GM23338 (cell line): ENCODE results near the gene CD99L2. TPM values are rescaled to one million over a fixed set of nuclear protein-coding genes. Genes with fewer than 3 reads are reported as not detected.

Experiments used
- ATAC-seq: fragments of 200-7000 bp; cut with Tn5 transposase; 3 replicates; pipeline ENCODE4 v1.9.1; 2020
- DNase-seq: peaks from one replicate; pipeline ENCODE4 v3.0.0-alpha.2; 2015; ENCODE audit warnings: low spot score
- H2AFZ ChIP-seq: fragments of 200-600 bp; sonication (generic); 2 replicates; pipeline ENCODE4 v1.8.0; 2016; ENCODE audit warnings: antibody characterized with exemption, mild to moderate bottlenecking, moderate library complexity
- H3F3A ChIP-seq: fragments of 200-600 bp; sonication (generic); replicated peaks from 2 replicates; pipeline ENCODE4 v1.8.0; 2017; ENCODE audit warnings: antibody characterized with exemption, mixed run types, low read depth
- H3K27ac ChIP-seq: fragments of 200-600 bp; sonication (generic); 2 replicates; pipeline ENCODE4 v1.6.1; 2016; ENCODE audit warnings: low read depth
- H3K27me3 ChIP-seq: fragments of 200-600 bp; sonication (generic); 2 replicates; pipeline ENCODE4 v1.8.0; 2016; ENCODE audit warnings: mild to moderate bottlenecking, mixed run types, moderate library complexity; ENCODE audit not compliant: insufficient read depth
- H3K36me3 ChIP-seq: fragments of 200-600 bp; sonication (generic); 2 replicates; pipeline ENCODE4 v1.8.0; 2016; ENCODE audit warnings: mild to moderate bottlenecking; ENCODE audit not compliant: insufficient read depth
- H3K4me1 ChIP-seq: fragments of 200-600 bp; sonication (generic); 2 replicates; pipeline ENCODE4 v1.8.0; 2016; ENCODE audit warnings: mild to moderate bottlenecking, moderate library complexity; ENCODE audit not compliant: insufficient read depth
- H3K4me2 ChIP-seq: fragments of 200-600 bp; sonication (generic); 2 replicates; pipeline ENCODE4 v1.7.1; 2017; ENCODE audit warnings: mixed run types
- H3K4me3 ChIP-seq: fragments of 200-600 bp; sonication (generic); 2 replicates; pipeline ENCODE4 v1.6.1; 2016; ENCODE audit warnings: mixed run types
- H3K79me2 ChIP-seq: fragments of 200-600 bp; sonication (generic); replicated peaks from 2 replicates; pipeline ENCODE4 v1.8.0; 2017; ENCODE audit warnings: mild to moderate bottlenecking; ENCODE audit not compliant: insufficient read depth
- H3K9me2 ChIP-seq: fragments of 200-600 bp; sonication (generic); 2 replicates; pipeline ENCODE4 v1.8.0; 2017; ENCODE audit not compliant: insufficient read depth
- H4K20me1 ChIP-seq: fragments of 200-600 bp; sonication (generic); replicated peaks from 2 replicates; pipeline ENCODE4 v1.8.0; 2017; ENCODE audit warnings: mild to moderate bottlenecking; ENCODE audit not compliant: insufficient read depth
- H3K27ac Mint-ChIP-seq: 2 replicates; pipeline ENCODE4 v1.8.0; 2020; ENCODE audit warnings: inconsistent platforms, mild to moderate bottlenecking, moderate library complexity, mixed read lengths
- H3K27me3 Mint-ChIP-seq: 3 replicates; pipeline ENCODE4 v1.8.0; 2022; ENCODE audit warnings: low read depth, mild to moderate bottlenecking, moderate library complexity, mixed read lengths, inconsistent platforms; ENCODE audit not compliant: insufficient read depth, poor library complexity
- H3K36me3 Mint-ChIP-seq: 3 replicates; pipeline ENCODE4 v1.8.0; 2021; ENCODE audit warnings: low read depth, mild to moderate bottlenecking, inconsistent platforms, moderate library complexity, mixed read lengths
- H3K4me1 Mint-ChIP-seq: 3 replicates; pipeline ENCODE4 v1.8.0; 2020; ENCODE audit warnings: mild to moderate bottlenecking, inconsistent platforms, mixed read lengths
- H3K4me3 Mint-ChIP-seq: 3 replicates; pipeline ENCODE4 v1.8.0; 2021; ENCODE audit warnings: moderate library complexity, mild to moderate bottlenecking, inconsistent platforms, mixed read lengths
- H3K9me3 Mint-ChIP-seq: 3 replicates; pipeline ENCODE4 v1.8.0; 2020; ENCODE audit warnings: moderate library complexity, mild to moderate bottlenecking, inconsistent platforms, mixed read lengths
- CREB1 ChIP-seq: fragments of 250-450 bp; sonication (Bioruptor Pico); IDR thresholded peaks from 2 replicates; pipeline ENCODE4 v1.5.0; 2020; ENCODE audit warnings: low read depth, mild to moderate bottlenecking, moderate library complexity
- EZH2 ChIP-seq: fragments of 200-600 bp; sonication (generic); IDR thresholded peaks from one replicate; pipeline ENCODE4 v1.8.0; 2017; ENCODE audit warnings: antibody characterized with exemption, mild to moderate bottlenecking, low read depth; ENCODE audit not compliant: unreplicated experiment
- NANOG ChIP-seq: IDR thresholded peaks from 2 replicates; pipeline ENCODE4 v1.6.1; 2016; ENCODE audit warnings: antibody characterized with exemption, borderline replicate concordance
- ZNF114 ChIP-seq: fragments of 250-450 bp; sonication (Bioruptor Pico); IDR thresholded peaks from 2 replicates; pipeline ENCODE4 v1.5.0; 2020; ENCODE audit warnings: mild to moderate bottlenecking, moderate library complexity
- ZNF331 ChIP-seq: fragments of 250-450 bp; sonication (Bioruptor Pico); IDR thresholded peaks from 2 replicates; pipeline ENCODE4 v1.5.0; 2020; ENCODE audit warnings: low read depth, mild to moderate bottlenecking, moderate library complexity
- polyA plus RNA-seq: library from polyadenylated mRNA; unstranded; fragments of >200 nt; fragmentation: Nextera tagmentation; extraction: Ambion mirVana; gene quantifications from 2 replicates; pipeline ENCODE4 v1.2.1, GENCODE V29; 2016
- total RNA-seq: library from RNA; depleted of rRNA; stranded (reverse); fragments of >200 nt; shearing (Covaris generic); gene quantifications from 2 replicates; pipeline ENCODE4 v1.2.3, GENCODE V29; 2014
- TF ChIP-seq, protein P1 (sequence below), 2 experiments: fragments of 200-600 bp in 1 of 2; sonication (generic) in 1 of 2; conservative IDR thresholded peaks; 2 replicates each; pipeline versions ENCODE4 v1.5.1 to v1.6.1; 2016 to 2017; ENCODE audit warnings: antibody characterized with exemption in 2 of 2, low read depth in 2 of 2, mild to moderate bottlenecking in 2 of 2, moderate library complexity in 1 of 2
- TF ChIP-seq, protein P2 (sequence below): fragments of 250-450 bp; sonication (Bioruptor Pico); IDR thresholded peaks from 2 replicates; pipeline ENCODE4 v1.5.0; 2020; ENCODE audit warnings: mild to moderate bottlenecking, moderate library complexity

Gene CD99L2
- total and polyA plus RNA-seq, 2 experiments from 2014 or later = 2.6 to 6.4 TPM

- Histone ChIP-seq H2AFZ (no peak overlapping the region), H3K4me1 (no peaks in the 10 kb centered on the region), H4K20me1 (no peaks in the 10 kb centered on the region), H3K27me3 (no peaks in the 10 kb centered on the region), H3K4me2 (no peak overlapping the region), H3K4me3 (no peak overlapping the region), H3K9me2 (no peaks in the 10 kb centered on the region), H3F3A (no peaks in the 10 kb centered on the region), H3K79me2 (no peaks in the 10 kb centered on the region), H3K27ac (no peak overlapping the region), H3K36me3 (no peaks in the 10 kb centered on the region)
- no peak for DNase-seq
- Mint-ChIP-seq H3K9me3 (peaks cover 8% of the 10 kb centered on the region), H3K27ac (no peak overlapping the region), H3K4me1 (peaks cover 22% of the 10 kb centered on the region), H3K36me3 (0 out of 3 replicates have a peak, but pooled peaks cover 3% of the 10 kb centered on the region), H3K27me3 (peaks cover 4% of the 10 kb centered on the region), H3K4me3 (no peak overlapping the region)
- ATAC-seq = no peak
- TF ChIP-seq ZNF331 (CRISPR knock-in tag) (no peak), EZH2 (no peak), ZNF114 (CRISPR knock-in tag) (no peak), CREB1 (no peak), NANOG (no peak)
- TF ChIP-seq, protein P1, sequence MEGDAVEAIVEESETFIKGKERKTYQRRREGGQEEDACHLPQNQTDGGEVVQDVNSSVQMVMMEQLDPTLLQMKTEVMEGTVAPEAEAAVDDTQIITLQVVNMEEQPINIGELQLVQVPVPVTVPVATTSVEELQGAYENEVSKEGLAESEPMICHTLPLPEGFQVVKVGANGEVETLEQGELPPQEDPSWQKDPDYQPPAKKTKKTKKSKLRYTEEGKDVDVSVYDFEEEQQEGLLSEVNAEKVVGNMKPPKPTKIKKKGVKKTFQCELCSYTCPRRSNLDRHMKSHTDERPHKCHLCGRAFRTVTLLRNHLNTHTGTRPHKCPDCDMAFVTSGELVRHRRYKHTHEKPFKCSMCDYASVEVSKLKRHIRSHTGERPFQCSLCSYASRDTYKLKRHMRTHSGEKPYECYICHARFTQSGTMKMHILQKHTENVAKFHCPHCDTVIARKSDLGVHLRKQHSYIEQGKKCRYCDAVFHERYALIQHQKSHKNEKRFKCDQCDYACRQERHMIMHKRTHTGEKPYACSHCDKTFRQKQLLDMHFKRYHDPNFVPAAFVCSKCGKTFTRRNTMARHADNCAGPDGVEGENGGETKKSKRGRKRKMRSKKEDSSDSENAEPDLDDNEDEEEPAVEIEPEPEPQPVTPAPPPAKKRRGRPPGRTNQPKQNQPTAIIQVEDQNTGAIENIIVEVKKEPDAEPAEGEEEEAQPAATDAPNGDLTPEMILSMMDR (conservative IDR thresholded peaks at IDR 0.05; ENCODE audit: low read depth in 2 of 2) = no peak
- TF ChIP-seq, protein P2, sequence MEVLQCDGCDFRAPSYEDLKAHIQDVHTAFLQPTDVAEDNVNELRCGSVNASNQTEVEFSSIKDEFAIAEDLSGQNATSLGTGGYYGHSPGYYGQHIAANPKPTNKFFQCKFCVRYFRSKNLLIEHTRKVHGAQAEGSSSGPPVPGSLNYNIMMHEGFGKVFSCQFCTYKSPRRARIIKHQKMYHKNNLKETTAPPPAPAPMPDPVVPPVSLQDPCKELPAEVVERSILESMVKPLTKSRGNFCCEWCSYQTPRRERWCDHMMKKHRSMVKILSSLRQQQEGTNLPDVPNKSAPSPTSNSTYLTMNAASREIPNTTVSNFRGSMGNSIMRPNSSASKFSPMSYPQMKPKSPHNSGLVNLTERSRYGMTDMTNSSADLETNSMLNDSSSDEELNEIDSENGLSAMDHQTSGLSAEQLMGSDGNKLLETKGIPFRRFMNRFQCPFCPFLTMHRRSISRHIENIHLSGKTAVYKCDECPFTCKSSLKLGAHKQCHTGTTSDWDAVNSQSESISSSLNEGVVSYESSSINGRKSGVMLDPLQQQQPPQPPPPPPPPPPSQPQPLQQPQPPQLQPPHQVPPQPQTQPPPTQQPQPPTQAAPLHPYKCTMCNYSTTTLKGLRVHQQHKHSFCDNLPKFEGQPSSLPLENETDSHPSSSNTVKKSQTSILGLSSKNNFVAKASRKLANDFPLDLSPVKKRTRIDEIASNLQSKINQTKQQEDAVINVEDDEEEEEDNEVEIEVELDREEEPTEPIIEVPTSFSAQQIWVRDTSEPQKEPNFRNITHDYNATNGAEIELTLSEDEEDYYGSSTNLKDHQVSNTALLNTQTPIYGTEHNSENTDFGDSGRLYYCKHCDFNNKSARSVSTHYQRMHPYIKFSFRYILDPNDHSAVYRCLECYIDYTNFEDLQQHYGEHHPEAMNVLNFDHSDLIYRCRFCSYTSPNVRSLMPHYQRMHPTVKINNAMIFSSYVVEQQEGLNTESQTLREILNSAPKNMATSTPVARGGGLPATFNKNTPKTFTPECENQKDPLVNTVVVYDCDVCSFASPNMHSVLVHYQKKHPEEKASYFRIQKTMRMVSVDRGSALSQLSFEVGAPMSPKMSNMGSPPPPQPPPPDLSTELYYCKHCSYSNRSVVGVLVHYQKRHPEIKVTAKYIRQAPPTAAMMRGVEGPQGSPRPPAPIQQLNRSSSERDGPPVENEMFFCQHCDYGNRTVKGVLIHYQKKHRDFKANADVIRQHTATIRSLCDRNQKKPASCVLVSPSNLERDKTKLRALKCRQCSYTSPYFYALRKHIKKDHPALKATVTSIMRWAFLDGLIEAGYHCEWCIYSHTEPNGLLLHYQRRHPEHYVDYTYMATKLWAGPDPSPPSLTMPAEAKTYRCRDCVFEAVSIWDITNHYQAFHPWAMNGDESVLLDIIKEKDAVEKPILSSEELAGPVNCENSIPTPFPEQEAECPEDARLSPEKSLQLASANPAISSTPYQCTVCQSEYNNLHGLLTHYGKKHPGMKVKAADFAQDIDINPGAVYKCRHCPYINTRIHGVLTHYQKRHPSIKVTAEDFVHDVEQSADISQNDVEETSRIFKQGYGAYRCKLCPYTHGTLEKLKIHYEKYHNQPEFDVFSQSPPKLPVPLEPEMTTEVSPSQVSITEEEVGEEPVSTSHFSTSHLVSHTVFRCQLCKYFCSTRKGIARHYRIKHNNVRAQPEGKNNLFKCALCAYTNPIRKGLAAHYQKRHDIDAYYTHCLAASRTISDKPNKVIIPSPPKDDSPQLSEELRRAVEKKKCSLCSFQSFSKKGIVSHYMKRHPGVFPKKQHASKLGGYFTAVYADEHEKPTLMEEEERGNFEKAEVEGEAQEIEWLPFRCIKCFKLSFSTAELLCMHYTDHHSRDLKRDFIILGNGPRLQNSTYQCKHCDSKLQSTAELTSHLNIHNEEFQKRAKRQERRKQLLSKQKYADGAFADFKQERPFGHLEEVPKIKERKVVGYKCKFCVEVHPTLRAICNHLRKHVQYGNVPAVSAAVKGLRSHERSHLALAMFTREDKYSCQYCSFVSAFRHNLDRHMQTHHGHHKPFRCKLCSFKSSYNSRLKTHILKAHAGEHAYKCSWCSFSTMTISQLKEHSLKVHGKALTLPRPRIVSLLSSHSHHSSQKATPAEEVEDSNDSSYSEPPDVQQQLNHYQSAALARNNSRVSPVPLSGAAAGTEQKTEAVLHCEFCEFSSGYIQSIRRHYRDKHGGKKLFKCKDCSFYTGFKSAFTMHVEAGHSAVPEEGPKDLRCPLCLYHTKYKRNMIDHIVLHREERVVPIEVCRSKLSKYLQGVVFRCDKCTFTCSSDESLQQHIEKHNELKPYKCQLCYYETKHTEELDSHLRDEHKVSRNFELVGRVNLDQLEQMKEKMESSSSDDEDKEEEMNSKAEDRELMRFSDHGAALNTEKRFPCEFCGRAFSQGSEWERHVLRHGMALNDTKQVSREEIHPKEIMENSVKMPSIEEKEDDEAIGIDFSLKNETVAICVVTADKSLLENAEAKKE = no peak
These were observed 43.1 kb upstream of the CD99L2 start for GRCh38 chrX:150941580-150941979.
